Activated CD8-positive, alpha-beta memory T cell treated with anti-CD3 and anti-CD28 coated beads, Interleukin-2, amount 50 U/mL, for 48 hours (primary cell): ENCODE data around the gene PRKCI.

Source experiments
- DNase-seq: peaks from one replicate; pipeline ENCODE4 v3.0.0-alpha.2; 2020

Gene PRKCI

DNA sequence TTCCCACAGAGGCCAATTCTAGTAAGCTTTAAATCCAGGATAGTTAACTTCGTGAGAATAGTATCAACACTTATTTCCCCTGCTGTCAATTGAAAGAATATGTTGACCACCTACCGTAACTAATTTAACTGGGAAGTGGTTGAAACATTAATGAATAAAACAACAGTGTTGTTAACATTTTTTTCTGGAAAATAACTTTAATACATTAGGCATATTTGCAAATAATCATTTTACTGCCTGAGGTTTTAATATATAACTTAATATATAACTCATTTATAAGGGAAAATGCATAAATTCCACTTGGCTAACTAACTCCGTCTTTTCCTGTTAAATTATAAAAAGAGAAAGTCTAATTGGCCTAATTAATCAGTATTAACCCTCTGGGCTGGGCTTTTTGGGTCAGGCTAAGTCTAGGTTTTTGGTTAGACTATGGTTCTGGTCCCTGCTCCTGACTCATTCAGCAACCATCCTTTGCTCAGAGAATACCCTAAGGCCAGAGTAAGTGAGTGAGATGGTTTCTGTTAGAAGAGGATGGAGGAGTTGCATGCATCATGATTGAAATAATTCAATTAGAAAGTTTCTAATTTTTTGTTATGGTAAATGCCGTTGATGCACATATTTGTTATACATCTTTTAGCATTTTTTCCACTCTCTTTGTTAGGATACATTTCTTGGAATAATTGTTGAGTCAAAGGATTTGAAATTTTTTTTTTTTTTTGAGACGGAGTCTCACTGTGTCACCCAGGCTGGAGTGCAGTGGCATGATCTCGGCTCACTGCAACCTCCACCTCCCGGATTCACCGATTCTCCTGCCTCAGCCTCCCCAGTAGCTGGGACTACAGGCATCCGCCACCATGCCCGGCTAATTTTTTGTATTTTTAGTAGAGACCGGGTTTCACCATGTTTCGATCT, 124.5 kb downstream of the PRKCI start:
- no peak for DNase-seq

GRCh38 chr3:170350515-170351413, 128.5 kb downstream of the PRKCI start:
- no peak for DNase-seq

- DNase-seq = no peak
Observed at GRCh38 chr3:170352936-170353335, 130.7 kb downstream of the PRKCI start.

- no peak for DNase-seq
Observed at GRCh38 chr3:170353485-170353884, 131.3 kb downstream of the PRKCI start.

DNA sequence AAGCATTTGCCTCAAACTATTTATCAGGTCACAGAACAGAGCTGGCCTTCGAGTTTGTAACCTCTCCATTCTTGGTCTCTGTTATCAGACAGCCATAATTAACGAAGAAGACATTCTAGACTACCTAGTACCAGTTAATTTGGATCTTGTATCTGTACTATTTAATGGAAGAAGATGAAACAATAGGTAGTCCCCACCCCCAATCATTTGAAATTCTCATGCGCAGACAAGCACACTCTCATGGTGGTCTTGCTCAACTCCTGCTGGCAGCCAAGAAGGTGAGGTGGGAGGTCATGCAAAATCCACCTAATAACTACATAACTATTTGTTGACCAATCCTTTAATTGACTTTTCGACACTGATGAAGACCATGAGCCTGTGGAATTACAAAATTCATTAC, 132.5 kb downstream of the PRKCI start:
- DNase-seq = no peak
